GM12874 (cell line): ENCODE measurements around the gene CASP8.

Experiments used
- CTCF ChIP-seq: IDR thresholded peaks from 2 replicates; pipeline ENCODE4 v1.5.1; 2011; ENCODE audit warnings: low read depth, mild to moderate bottlenecking, control low read depth, low read length, moderate library complexity; ENCODE audit not compliant: insufficient read depth

Gene CASP8

GRCh38 chr2:201319511-201319910 lies 59.2 kb downstream of the CASP8 start:
- no peak for TF ChIP-seq CTCF

GRCh38 chr2:201320257-201320656 lies 59.9 kb downstream of the CASP8 start:
- TF ChIP-seq CTCF: no peak

GRCh38 chr2:201320701-201321100 lies 60.4 kb downstream of the CASP8 start:
- no peak for TF ChIP-seq CTCF

GRCh38 chr2:201322772-201323171 lies 62.4 kb downstream of the CASP8 start:
- TF ChIP-seq CTCF: no peak

GRCh38 chr2:201327678-201328077 lies 67.3 kb downstream of the CASP8 start:
- TF ChIP-seq CTCF: no peak

- TF ChIP-seq CTCF: no peak
These were observed 69.1 kb downstream of the CASP8 start for GRCh38 chr2:201329409-201329808.
